Measurements from ENCODE around the gene ESM1. TPM values are rescaled to one million over a fixed set of nuclear protein-coding genes. Genes with fewer than 3 reads are reported as not detected.

ESM1 gene
- total RNA-seq, 1 donor from 2014 or later: not detected

DNA sequence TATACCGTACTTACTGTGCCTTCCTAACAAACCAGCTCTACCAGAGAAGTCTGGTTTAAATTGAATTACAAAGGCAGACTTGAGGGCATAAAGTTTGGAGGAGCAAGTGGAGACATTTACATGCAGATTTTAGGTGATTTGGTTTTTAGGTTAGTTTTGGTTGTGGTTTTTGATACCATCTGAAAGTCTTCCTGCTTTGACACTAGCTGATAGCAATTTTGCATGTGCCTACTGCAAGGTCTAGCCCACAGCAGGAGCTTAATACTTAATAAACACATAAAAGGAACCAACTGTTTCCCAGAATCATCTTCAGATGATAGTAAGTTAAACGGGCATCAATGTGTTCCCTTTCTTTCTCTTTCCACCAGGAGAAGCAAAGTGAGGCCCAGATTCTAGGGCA, 3.4 kb upstream of the ESM1 start:
- Mint-ChIP-seq H3K9me3 (ENCODE audit: unreplicated experiment) (no peaks in the 10 kb centered on the region), H3K36me3 (ENCODE audit: unreplicated experiment) (no peaks in the 10 kb centered on the region), H3K27me3 (ENCODE audit: unreplicated experiment) (no peaks in the 10 kb centered on the region), H3K4me3 (ENCODE audit: unreplicated experiment) (no peak overlapping the region), H3K27ac (ENCODE audit: unreplicated experiment) (no peak overlapping the region), H3K4me1 (ENCODE audit: low read depth, unreplicated experiment) (peaks cover 7% of the 10 kb centered on the region)
- TF ChIP-seq CTCF (IDR thresholded peaks at IDR 0.05; ENCODE audit: partially characterized antibody, unreplicated experiment): no peak
- DNase-seq: no peak

DNA sequence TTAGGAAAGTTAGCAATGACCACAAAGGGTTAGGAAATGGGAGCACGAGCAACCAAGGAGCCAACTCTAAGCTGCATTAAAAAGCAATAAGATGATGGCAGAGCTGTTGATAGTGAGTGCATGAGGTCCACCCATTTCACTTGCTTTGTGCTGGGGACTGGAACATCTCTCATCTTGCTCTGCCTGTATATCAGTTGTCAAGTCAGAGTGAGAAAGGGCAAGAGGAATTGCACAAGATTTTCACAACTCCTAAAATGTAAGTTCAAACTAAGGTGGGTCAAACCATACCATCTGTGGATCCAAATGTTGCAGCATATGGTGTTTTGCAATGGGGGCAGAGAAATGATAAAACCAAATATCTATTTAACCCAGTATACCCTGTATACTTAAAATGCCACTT, 2.8 kb upstream of the ESM1 start:
- no peaks in the 10 kb centered on the region for H3K27me3 Mint-ChIP-seq (ENCODE audit: unreplicated experiment)
- H3K27ac Mint-ChIP-seq (ENCODE audit: unreplicated experiment): no peak overlapping the region
- no peaks in the 10 kb centered on the region for H3K9me3 Mint-ChIP-seq (ENCODE audit: unreplicated experiment)
- DNase-seq: no peak
- TF ChIP-seq CTCF (IDR thresholded peaks at IDR 0.05; ENCODE audit: partially characterized antibody, unreplicated experiment): no peak
- H3K36me3 Mint-ChIP-seq (ENCODE audit: unreplicated experiment): no peaks in the 10 kb centered on the region
- no peak overlapping the region for H3K4me3 Mint-ChIP-seq (ENCODE audit: unreplicated experiment)
- H3K4me1 Mint-ChIP-seq (ENCODE audit: low read depth, unreplicated experiment): peaks cover 7% of the 10 kb centered on the region

DNA sequence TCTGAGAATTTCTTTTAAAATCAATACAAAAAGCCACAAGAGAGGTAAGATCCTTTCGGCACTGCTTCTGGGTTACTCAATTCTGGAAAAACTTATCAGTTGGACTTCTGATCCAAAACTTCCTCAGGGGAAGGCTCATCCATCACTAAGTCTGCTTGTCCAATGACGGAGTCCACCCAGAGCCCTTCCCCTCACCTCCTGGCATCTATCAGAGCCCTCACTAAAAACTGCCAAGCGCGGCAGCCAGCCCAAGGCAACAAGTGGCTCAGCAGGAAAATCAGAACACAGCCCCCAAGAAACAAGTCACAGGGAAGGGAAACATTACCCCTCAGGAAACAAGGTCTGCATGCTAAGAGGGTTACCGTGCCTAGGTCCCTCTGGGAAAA, 869 bp upstream of the ESM1 start:
- Mint-ChIP-seq H3K4me1 (ENCODE audit: low read depth, unreplicated experiment) (peaks cover 7% of the 10 kb centered on the region), H3K9me3 (ENCODE audit: unreplicated experiment) (no peaks in the 10 kb centered on the region), H3K4me3 (ENCODE audit: unreplicated experiment) (no peak overlapping the region), H3K27me3 (ENCODE audit: unreplicated experiment) (no peaks in the 10 kb centered on the region), H3K36me3 (ENCODE audit: unreplicated experiment) (no peaks in the 10 kb centered on the region), H3K27ac (ENCODE audit: unreplicated experiment) (no peak overlapping the region)
- TF ChIP-seq CTCF (IDR thresholded peaks at IDR 0.05; ENCODE audit: partially characterized antibody, unreplicated experiment): no peak
- DNase-seq: no peak

DNA sequence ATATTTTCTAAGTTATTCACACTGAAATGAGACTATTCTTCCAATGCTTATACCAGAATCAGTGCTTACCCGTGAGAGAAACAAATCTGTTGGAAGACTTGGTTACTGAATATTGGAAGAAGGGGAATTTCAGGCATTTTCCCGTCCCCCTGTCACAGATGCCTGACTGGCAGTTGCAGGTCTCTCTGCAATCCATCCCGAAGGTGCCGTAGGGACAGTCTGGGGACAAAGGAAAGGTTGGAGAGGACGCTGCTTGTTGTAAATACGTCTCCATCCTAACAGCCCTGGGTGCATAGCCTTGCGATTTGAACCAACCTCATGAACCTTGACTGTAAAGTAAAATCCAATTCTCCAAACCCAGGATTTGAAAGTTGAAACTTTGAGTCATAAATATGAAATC, 3.5 kb downstream of the ESM1 start:
- Mint-ChIP-seq H3K27me3 (ENCODE audit: unreplicated experiment) (no peaks in the 10 kb centered on the region), H3K4me3 (ENCODE audit: unreplicated experiment) (no peak overlapping the region), H3K36me3 (ENCODE audit: unreplicated experiment) (no peaks in the 10 kb centered on the region), H3K27ac (ENCODE audit: unreplicated experiment) (no peak overlapping the region), H3K9me3 (ENCODE audit: unreplicated experiment) (no peaks in the 10 kb centered on the region), H3K4me1 (ENCODE audit: low read depth, unreplicated experiment) (peaks cover 2% of the 10 kb centered on the region)
- no peak for DNase-seq
- TF ChIP-seq CTCF (IDR thresholded peaks at IDR 0.05; ENCODE audit: partially characterized antibody, unreplicated experiment): no peak

GRCh38 chr5:54975701-54976100, 9.7 kb downstream of the ESM1 start:
- Mint-ChIP-seq H3K36me3 (ENCODE audit: unreplicated experiment) (no peaks in the 10 kb centered on the region), H3K27ac (ENCODE audit: unreplicated experiment) (no peak overlapping the region), H3K9me3 (ENCODE audit: unreplicated experiment) (no peaks in the 10 kb centered on the region), H3K4me3 (ENCODE audit: unreplicated experiment) (no peak overlapping the region), H3K4me1 (ENCODE audit: low read depth, unreplicated experiment) (no peaks in the 10 kb centered on the region), H3K27me3 (ENCODE audit: unreplicated experiment) (no peaks in the 10 kb centered on the region)
- DNase-seq: no peak
- no peak for TF ChIP-seq CTCF (IDR thresholded peaks at IDR 0.05; ENCODE audit: partially characterized antibody, unreplicated experiment)

Data from glutamatergic neuron (in vitro differentiated cells).